Heart left ventricle (tissue), 13 donors: ENCODE measurements around the gene ATXN7.

ENCODE experiments used
- CTCF ChIP-seq, 12 donors: fragments of 200-600 bp; sonication (generic) in 4 of 12; IDR thresholded peaks; one replicate each; pipeline versions ENCODE4 v1.5.0 to v1.8.0; 2018 to 2022; ENCODE audit warnings: antibody characterized with exemption in 12 of 12, mild to moderate bottlenecking in 5 of 12
- POLR2A ChIP-seq, 2 donors: fragments of 450-650 bp; IDR thresholded peaks; one replicate each; pipeline ENCODE4 v1.6.1; 2017; ENCODE audit warnings: antibody characterized with exemption in 2 of 2, mild to moderate bottlenecking in 2 of 2, moderate library complexity in 2 of 2
- donor health status: ischemic (EF 13 %, LVEDD 7.1; RV severe dilation, severe dysfunction).
- donor health status: DM: no; HTN: yes; CAD: no.
- donor health status: DM: no; HTN: no; CAD: no.
- donor health status: ischemic (EF 25% LVEDD 6.9; RV normal size, moderate dysfunction).
- donor health status: ischemic (EF 25% LVEDD 5.7; RV mildly dilated, moderate dysfunction).
- donor health status: ischemic (EF 35%, LVEDD 5.7; RV mildly dilated, moderate dysfunction).
- donor health status: nonischemic (EF 11% LVEDD 7.7; RV severe dilation, severe dysfunction).
- donor health status: DM: yes; HTN: yes; CAD: no.
- donor health status: PGD.
- donor health status: ischemic (EF 29% LVEDD 5.4; RV normal size, mild dysfunction).
- donor health status: nonischemic (EF 23%, LVEDD 6.1; RV moderate dilation, normal function).

- TF ChIP-seq CTCF (IDR thresholded peaks at IDR 0.05) (no peak), POLR2A (IDR thresholded peaks at IDR 0.05) (no peak)
These were observed 165.1 kb downstream of the ATXN7 start for GRCh38 chr3:64028754-64029153.
